AG09309 (cell line): Measurements from ENCODE around the gene PLA2G5.

Experiments used
- DNase-seq: peaks from one replicate; pipeline ENCODE4 v3.0.0-alpha.2; 2010; ENCODE audit warnings: low read depth
- H3K4me3 ChIP-seq: 2 replicates; pipeline ENCODE4 v1.5.1; 2011; ENCODE audit warnings: mild to moderate bottlenecking, low read depth, low read length, moderate library complexity; ENCODE audit not compliant: control insufficient read depth
- TF ChIP-seq, protein P1 (sequence below): IDR thresholded peaks from 2 replicates; pipeline ENCODE4 v1.5.1; 2011; ENCODE audit warnings: mild to moderate bottlenecking, low read depth, low read length, inconsistent platforms; ENCODE audit not compliant: insufficient read depth, control insufficient read depth; ENCODE audit errors: missing control alignments

The PLA2G5 gene

DNA sequence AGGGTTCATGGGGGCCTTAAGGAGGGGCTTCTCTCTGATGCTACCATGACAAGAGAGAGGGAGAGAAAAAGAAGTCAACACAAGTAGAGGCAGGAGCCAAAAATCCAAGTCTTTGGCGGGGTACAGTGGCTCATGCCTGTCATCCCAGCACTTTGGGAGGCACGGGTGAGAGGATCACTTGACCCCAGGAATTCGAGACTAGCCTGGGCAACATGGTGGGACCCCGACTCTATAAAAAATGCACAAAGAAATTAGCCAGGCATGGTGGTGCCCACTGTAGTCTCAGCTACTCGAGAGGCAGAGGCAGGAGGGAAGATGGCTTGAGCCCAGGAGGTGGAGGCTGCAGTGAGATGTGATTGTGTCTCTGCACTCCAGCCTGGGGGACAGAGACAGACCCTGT lies 8.7 kb downstream of the PLA2G5 start:
- TF ChIP-seq, protein P1, sequence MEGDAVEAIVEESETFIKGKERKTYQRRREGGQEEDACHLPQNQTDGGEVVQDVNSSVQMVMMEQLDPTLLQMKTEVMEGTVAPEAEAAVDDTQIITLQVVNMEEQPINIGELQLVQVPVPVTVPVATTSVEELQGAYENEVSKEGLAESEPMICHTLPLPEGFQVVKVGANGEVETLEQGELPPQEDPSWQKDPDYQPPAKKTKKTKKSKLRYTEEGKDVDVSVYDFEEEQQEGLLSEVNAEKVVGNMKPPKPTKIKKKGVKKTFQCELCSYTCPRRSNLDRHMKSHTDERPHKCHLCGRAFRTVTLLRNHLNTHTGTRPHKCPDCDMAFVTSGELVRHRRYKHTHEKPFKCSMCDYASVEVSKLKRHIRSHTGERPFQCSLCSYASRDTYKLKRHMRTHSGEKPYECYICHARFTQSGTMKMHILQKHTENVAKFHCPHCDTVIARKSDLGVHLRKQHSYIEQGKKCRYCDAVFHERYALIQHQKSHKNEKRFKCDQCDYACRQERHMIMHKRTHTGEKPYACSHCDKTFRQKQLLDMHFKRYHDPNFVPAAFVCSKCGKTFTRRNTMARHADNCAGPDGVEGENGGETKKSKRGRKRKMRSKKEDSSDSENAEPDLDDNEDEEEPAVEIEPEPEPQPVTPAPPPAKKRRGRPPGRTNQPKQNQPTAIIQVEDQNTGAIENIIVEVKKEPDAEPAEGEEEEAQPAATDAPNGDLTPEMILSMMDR, result no peak

DNA sequence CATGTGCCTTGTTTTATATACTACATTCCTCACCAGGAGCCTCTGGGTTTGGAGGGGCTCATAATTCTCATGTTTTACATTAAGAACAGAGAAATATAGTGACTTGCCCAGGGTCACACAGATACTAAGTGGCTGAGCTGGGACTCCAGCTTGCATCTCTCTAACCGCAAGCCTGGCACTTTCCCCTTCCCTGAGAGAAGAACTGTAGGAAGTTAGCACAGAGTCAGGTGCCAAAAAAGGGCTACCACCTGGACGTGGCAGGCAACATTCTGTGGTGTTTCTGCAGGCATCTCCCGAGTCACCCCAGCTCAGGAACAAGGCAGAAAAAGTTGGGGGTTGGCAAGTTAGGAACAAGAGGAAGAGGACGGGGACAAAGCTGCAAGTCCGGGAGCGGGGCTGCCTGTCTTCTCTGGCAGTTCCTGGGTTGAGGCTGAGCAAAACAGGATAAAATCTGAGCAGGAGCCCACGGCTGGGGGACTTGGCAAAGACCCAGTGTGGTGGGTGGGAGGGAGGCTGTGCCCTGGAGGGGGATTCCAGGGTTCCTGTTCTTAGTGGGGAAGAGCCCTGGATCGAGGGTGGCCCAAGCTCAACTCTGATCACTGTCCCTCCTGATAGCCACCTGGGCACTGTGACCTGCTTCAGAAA lies 9.8 kb downstream of the PLA2G5 start:
- no peak for DNase-seq
- TF ChIP-seq, protein P1, result no peak
- no peak overlapping the region for H3K4me3 ChIP-seq

More for the DNA sequence above, 8.7 kb downstream of the PLA2G5 start:
- no peak overlapping the region for H3K4me3 ChIP-seq
- no peak for DNase-seq

DNA sequence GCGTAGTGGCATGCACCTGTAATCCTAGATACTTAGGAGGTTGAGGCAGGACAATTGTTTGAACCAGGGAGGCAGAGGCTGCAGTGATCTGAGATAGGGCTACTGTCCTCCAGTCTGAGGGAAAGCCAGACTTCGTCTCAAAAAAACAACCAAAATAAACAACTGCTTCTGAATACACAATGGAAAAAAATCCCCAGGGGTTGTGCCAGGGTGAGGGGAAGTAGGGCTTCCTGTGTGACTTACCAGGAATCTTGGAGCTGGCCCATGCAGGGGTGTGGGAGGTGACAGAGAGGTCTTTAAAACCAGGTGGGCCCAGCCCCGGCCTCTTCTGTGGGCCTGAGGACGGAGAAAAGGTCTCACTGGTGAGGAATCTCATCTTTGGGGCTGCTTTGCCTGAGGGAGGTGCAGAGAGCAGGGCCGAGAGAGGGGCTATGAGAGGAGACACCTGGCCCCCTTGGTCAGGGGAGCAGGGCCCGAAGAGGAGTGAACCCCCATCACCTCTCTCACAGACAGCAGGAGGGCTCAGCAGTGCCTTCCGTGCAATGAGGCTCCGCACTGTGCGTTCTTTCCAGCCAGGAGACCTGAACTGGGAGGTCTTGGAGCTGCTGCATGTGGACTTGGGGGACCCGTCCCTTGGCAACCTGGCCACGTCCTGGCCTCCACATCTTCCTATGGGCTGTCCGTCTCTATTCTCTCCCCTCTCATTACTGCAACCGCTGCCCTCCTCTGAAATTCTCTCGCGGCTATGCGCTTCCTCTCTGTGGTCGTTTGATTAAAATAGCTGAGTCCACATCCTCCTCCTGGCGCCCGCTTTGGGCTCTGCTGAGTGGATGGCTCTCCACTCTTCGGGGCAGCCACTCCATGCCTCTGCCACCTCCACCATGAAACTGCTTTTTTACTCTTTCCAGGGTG lies 10.7 kb downstream of the PLA2G5 start:
- no peak overlapping the region for H3K4me3 ChIP-seq
- no peak for DNase-seq
- TF ChIP-seq, protein P1, result no peak

DNA sequence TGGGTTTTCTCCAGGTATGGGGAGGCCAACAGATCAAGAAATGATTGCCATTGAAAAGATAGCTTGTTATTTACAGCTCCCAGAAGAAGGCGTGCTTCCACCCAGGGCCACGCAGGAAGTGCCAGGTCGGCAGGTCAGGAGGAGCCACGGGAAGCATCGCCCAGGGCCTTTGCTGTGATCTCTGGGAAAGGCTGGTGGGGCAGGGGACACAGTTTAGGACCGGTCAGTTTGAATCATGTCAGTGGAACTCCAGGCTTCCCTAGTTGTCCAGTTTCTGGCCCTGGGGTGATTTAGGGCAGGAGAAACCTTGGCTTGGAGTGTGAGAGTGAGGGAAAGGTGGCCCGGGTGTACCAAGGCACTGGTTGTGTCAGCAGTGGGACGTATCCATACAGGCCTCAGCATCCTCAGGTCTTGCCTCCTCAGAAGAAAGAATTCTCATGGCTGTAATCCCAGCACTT lies 11.4 kb downstream of the PLA2G5 start:
- DNase-seq, result no peak
- H3K4me3 ChIP-seq, result no peak overlapping the region
- TF ChIP-seq, protein P1, result no peak

DNA sequence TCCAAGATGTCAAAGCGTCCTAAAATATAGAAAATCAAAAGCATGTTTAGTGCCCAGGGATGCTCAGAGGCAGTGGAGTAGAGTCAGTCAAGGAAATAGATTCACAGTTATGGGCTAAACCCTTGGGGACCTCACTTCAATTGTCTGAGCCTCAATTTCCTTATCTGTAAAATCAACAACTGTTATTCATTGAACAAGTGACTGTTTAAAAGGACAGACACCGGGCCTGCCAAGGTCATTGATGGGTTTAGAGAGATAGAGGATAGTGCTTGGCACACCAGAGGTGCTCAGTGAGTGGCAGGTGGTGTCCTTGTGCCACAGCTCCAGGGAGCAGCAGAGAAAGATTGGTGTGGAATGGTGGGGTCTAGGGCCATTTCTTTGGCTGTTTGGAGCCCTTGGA lies 12.8 kb downstream of the PLA2G5 start:
- no peak for DNase-seq
- no peak overlapping the region for H3K4me3 ChIP-seq
- TF ChIP-seq, protein P1, result no peak

DNA sequence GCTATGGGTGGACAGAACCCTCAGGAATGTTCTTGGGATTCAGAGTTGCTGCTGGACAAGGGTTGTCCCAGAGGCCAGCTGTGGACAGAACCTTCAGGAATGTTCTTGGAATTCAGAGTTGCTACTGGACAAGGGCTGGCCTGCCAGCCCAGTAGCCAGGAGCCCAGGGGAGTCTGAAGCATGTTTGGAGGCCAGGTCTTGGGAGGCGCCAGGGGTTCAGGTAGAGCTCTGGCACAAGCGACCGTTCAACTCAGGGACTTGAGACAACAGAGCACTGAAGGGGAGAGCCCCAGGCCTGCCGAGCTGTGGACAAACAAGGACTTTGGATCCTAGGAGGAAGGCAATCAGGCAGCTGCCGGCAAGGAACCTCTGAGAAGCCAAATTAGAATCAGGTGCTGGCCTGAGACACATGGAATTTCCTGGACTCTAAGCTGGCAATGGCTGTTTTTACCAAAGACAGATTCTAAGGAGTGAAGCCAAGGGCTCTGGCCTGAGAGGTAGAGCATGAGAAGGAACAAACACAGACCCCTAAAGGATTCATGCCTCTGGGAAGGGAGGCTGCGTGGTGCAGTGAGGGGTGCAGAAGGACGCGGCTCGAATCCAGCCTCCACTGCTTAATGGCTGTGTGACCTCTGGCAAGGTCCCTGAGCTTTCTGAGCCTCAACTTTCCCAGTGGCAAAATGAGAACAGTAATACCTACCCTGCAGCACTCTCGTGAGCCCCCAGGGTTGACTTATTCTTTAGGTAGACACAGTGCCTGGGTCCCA lies 13.4 kb downstream of the PLA2G5 start:
- TF ChIP-seq, protein P1, result no peak
- no peak for DNase-seq
- no peak overlapping the region for H3K4me3 ChIP-seq
